ENCODE data around the gene TAS1R1.
"Not testable (repeated sequence)": the region's sequence is repeated elsewhere in the genome, so short reads cannot be mapped to it uniquely, and the experiment has no call there.

The TAS1R1 gene

GRCh38 chr1:6523566-6523965 is 31.5 kb upstream of the TAS1R1 start:
- no peak for DNase-seq

GRCh38 chr1:6526316-6526715 is 28.8 kb upstream of the TAS1R1 start:
- no peak for DNase-seq

- DNase-seq, result no peak
Observed at GRCh38 chr1:6528492-6528891, 26.6 kb upstream of the TAS1R1 start.

- no peak for DNase-seq
Observed at GRCh38 chr1:6530504-6531160, 24.5 kb upstream of the TAS1R1 start.

- no peak for DNase-seq
Observed at GRCh38 chr1:6531996-6532395, 23.1 kb upstream of the TAS1R1 start.

- DNase-seq, result no peak
Observed at GRCh38 chr1:6534248-6534822, 20.8 kb upstream of the TAS1R1 start.

GRCh38 chr1:6535214-6535613 is 19.9 kb upstream of the TAS1R1 start:
- DNase-seq, result no peak

- DNase-seq, result no peak
Observed at GRCh38 chr1:6536291-6536690, 18.8 kb upstream of the TAS1R1 start.

- no peak for DNase-seq
Observed at GRCh38 chr1:6538956-6539355, 16.2 kb upstream of the TAS1R1 start.

- DNase-seq, result no peak
Observed at GRCh38 chr1:6544831-6545230, 10.3 kb upstream of the TAS1R1 start.

GRCh38 chr1:6545276-6546112 is 9.6 kb upstream of the TAS1R1 start:
- no peak for DNase-seq

- no peak for DNase-seq
Observed at GRCh38 chr1:6546326-6546725, 8.8 kb upstream of the TAS1R1 start.

- DNase-seq, result no peak
Observed at GRCh38 chr1:6547301-6547700, 7.8 kb upstream of the TAS1R1 start.

GRCh38 chr1:6554031-6554906 is 838 bp upstream of the TAS1R1 start, which contains the start of gene NOL9:
Gene NOL9 (minus strand): TSS chr1:6554513. CDS start chr1:6554502, 11 bp downstream.
- DNase-seq, result peak; percentile 86 to 87

- DNase-seq, result no peak
Observed at GRCh38 chr1:6557597-6557996, 2.5 kb downstream of the TAS1R1 start.

GRCh38 chr1:6559161-6559560 is 4.1 kb downstream of the TAS1R1 start:
- DNase-seq, result not testable (repeated sequence)

GRCh38 chr1:6560267-6560666 is 5.2 kb downstream of the TAS1R1 start:
- no peak for DNase-seq

GRCh38 chr1:6569033-6569432 is 13.9 kb downstream of the TAS1R1 start:
- DNase-seq, result no peak

GRCh38 chr1:6570100-6570499 is 15.0 kb downstream of the TAS1R1 start:
- DNase-seq, result no peak

- no peak for DNase-seq
Observed at GRCh38 chr1:6570987-6571386, 15.9 kb downstream of the TAS1R1 start.

- DNase-seq, result no peak
Observed at GRCh38 chr1:6572653-6573383, 17.7 kb downstream of the TAS1R1 start.

GRCh38 chr1:6574025-6574620 is 19.0 kb downstream of the TAS1R1 start:
- DNase-seq, result no peak
